ENCODE data around the gene UBTF.

UBTF gene

GRCh38 chr17:44219616-44220212 lies at the start of gene UBTF:
Gene UBTF (minus strand): TSS chr17:44219675. CDS start chr17:44218229, 1,446 bp downstream.
- TF ChIP-seq EZH2 (IDR thresholded peaks at IDR 0.05) (no peak), POLR2AphosphoS5 (IDR thresholded peaks at IDR 0.05; ENCODE audit: borderline replicate concordance, low read depth, low read length) (0 out of 2 replicates have a peak, but pooled peaks have one; percentile 2)
- peak within 1 kb of the TSS; percentile 98 for H3K4me3 ChIP-seq
- H3K9ac ChIP-seq (ENCODE audit: insufficient read length), result peak within 1 kb of the TSS; percentile 99
- DNase-seq (ENCODE audit: low read depth, low spot score), result no peak
- peaks cover 30% of the 10 kb centered on the region for H3K36me3 ChIP-seq (ENCODE audit: insufficient read depth, low read length)
- H3K27ac ChIP-seq, result peak within 1 kb of the TSS; percentile 98
- H3K9me3 ChIP-seq (ENCODE audit: low read depth, low read length), result no peaks in the 10 kb centered on the region

GRCh38 chr17:44268709-44269534 lies 49.4 kb upstream of the UBTF start:
- H3K9ac ChIP-seq (ENCODE audit: insufficient read length), result no peak overlapping the region
- no peak overlapping the region for H3K4me3 ChIP-seq
- H3K36me3 ChIP-seq (ENCODE audit: insufficient read depth, low read length), result no peaks in the 10 kb centered on the region
- H3K27ac ChIP-seq, result no peak overlapping the region
- TF ChIP-seq FOXP2 (optimal IDR thresholded peaks at IDR 0.05; ENCODE audit: control extremely low read depth, extremely low read length, insufficient read depth) (no peak), POLR2AphosphoS5 (IDR thresholded peaks at IDR 0.05; ENCODE audit: borderline replicate concordance, low read depth, low read length) (no peak), EZH2 (IDR thresholded peaks at IDR 0.05) (no peak)
- DNase-seq (ENCODE audit: low read depth, low spot score), result no peak
- no peaks in the 10 kb centered on the region for H3K9me3 ChIP-seq (ENCODE audit: low read depth, low read length)

- TF ChIP-seq POLR2AphosphoS5 (IDR thresholded peaks at IDR 0.05; ENCODE audit: borderline replicate concordance, low read depth, low read length) (no peak), FOXP2 (optimal IDR thresholded peaks at IDR 0.05; ENCODE audit: control extremely low read depth, extremely low read length, insufficient read depth) (no peak), EZH2 (IDR thresholded peaks at IDR 0.05) (no peak)
- no peaks in the 10 kb centered on the region for H3K36me3 ChIP-seq (ENCODE audit: insufficient read depth, low read length)
- no peaks in the 10 kb centered on the region for H3K9me3 ChIP-seq (ENCODE audit: low read depth, low read length)
- H3K4me3 ChIP-seq, result no peak within 1 kb of the TSS
- no peak within 1 kb of the TSS for H3K9ac ChIP-seq (ENCODE audit: insufficient read length)
- H3K27ac ChIP-seq, result no peak within 1 kb of the TSS
- DNase-seq (ENCODE audit: low read depth, low spot score), result no peak
These were observed 48.5 kb upstream of the UBTF start, which contains the start of gene SLC4A1 for GRCh38 chr17:44267818-44268490. Gene SLC4A1 (minus strand): TSS chr17:44268135. CDS start chr17:44262866, 5,269 bp downstream.

- Histone ChIP-seq H3K9me3 (ENCODE audit: low read depth, low read length) (no peaks in the 10 kb centered on the region), H3K9ac (ENCODE audit: insufficient read length) (no peak overlapping the region)
These were observed 47.6 kb upstream of the UBTF start for GRCh38 chr17:44267165-44267455.

GRCh38 chr17:44266402-44267164 lies 47.1 kb upstream of the UBTF start:
- H3K9ac ChIP-seq (ENCODE audit: insufficient read length), result no peak overlapping the region
- no peak overlapping the region for H3K4me3 ChIP-seq
- H3K27ac ChIP-seq, result no peak overlapping the region
- H3K36me3 ChIP-seq (ENCODE audit: insufficient read depth, low read length), result no peaks in the 10 kb centered on the region
- no peaks in the 10 kb centered on the region for H3K9me3 ChIP-seq (ENCODE audit: low read depth, low read length)
- no peak for DNase-seq (ENCODE audit: low read depth, low spot score)
- TF ChIP-seq FOXP2 (optimal IDR thresholded peaks at IDR 0.05; ENCODE audit: control extremely low read depth, extremely low read length, insufficient read depth) (no peak), POLR2AphosphoS5 (IDR thresholded peaks at IDR 0.05; ENCODE audit: borderline replicate concordance, low read depth, low read length) (no peak), EZH2 (IDR thresholded peaks at IDR 0.05) (no peak)

More at GRCh38 chr17:44267165-44267455, 47.6 kb upstream of the UBTF start:
- Histone ChIP-seq H3K27ac (no peak overlapping the region), H3K4me3 (no peak overlapping the region), H3K36me3 (ENCODE audit: insufficient read depth, low read length) (no peaks in the 10 kb centered on the region)
- DNase-seq (ENCODE audit: low read depth, low spot score), result no peak
- TF ChIP-seq POLR2AphosphoS5 (IDR thresholded peaks at IDR 0.05; ENCODE audit: borderline replicate concordance, low read depth, low read length), result no peak
- no peak for TF ChIP-seq FOXP2 (optimal IDR thresholded peaks at IDR 0.05; ENCODE audit: control extremely low read depth, extremely low read length, insufficient read depth)
- TF ChIP-seq EZH2 (IDR thresholded peaks at IDR 0.05), result no peak

- H3K4me3 ChIP-seq, result no peak overlapping the region
- H3K36me3 ChIP-seq (ENCODE audit: insufficient read depth, low read length), result no peaks in the 10 kb centered on the region
- no peaks in the 10 kb centered on the region for H3K9me3 ChIP-seq (ENCODE audit: low read depth, low read length)
- no peak overlapping the region for H3K9ac ChIP-seq (ENCODE audit: insufficient read length)
- DNase-seq (ENCODE audit: low read depth, low spot score), result no peak
- no peak overlapping the region for H3K27ac ChIP-seq
- no peak for TF ChIP-seq EZH2 (IDR thresholded peaks at IDR 0.05)
- TF ChIP-seq POLR2AphosphoS5 (IDR thresholded peaks at IDR 0.05; ENCODE audit: borderline replicate concordance, low read depth, low read length), result no peak
- no peak for TF ChIP-seq FOXP2 (optimal IDR thresholded peaks at IDR 0.05; ENCODE audit: control extremely low read depth, extremely low read length, insufficient read depth)
These were observed 43.9 kb upstream of the UBTF start for GRCh38 chr17:44263345-44263902.

- TF ChIP-seq FOXP2 (optimal IDR thresholded peaks at IDR 0.05; ENCODE audit: control extremely low read depth, extremely low read length, insufficient read depth), result no peak
- TF ChIP-seq POLR2AphosphoS5 (IDR thresholded peaks at IDR 0.05; ENCODE audit: borderline replicate concordance, low read depth, low read length), result no peak
- H3K27ac ChIP-seq, result no peak overlapping the region
- H3K9me3 ChIP-seq (ENCODE audit: low read depth, low read length), result no peaks in the 10 kb centered on the region
- no peak for DNase-seq (ENCODE audit: low read depth, low spot score)
- H3K4me3 ChIP-seq, result no peak overlapping the region
- H3K36me3 ChIP-seq (ENCODE audit: insufficient read depth, low read length), result no peaks in the 10 kb centered on the region
- H3K9ac ChIP-seq (ENCODE audit: insufficient read length), result no peak overlapping the region
These were observed 43.3 kb upstream of the UBTF start for GRCh38 chr17:44262654-44263225.

Measured in SK-N-MC (cell line).